ENCODE data around the gene GRAMD1B.
A peak's percentile ranks its signal among the peaks of the same experiment; 100 is the strongest.

Gene GRAMD1B

DNA sequence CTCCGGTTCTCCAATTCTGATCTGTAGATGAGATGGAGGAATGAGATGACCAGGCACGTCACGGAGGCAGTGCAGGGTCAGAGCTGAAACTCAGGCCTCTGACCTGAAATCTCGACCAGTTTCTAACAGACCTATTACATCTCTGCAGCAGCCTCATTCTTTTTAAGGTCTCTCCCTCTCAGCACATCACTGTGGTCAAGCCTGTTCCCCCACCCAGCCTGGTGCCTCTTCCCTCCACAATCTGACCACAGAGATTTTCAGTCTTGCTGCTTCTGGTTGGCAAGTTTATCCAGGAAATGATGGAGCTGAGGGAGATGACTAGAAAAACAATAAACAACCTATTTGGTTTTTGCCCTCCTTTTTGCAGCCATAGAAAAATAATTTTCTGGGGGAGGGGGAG lies 9.5 kb downstream of the GRAMD1B start:
- Histone ChIP-seq H3K79me2 (ENCODE audit: insufficient read depth, low read depth) (no peaks in the 10 kb centered on the region), H3K4me3 (IDR thresholded peaks at IDR 0.05; ENCODE audit: insufficient read depth, low read depth, low read length) (no peak overlapping the region), H3K4me1 (ENCODE audit: low read depth, poor library complexity, severe bottlenecking) (peaks cover 19% of the 10 kb centered on the region), H3K36me3 (ENCODE audit: insufficient read depth) (no peaks in the 10 kb centered on the region), H3K27me3 (ENCODE audit: insufficient read depth, low read depth) (no peaks in the 10 kb centered on the region), H3K4me2 (peak overlapping the region; percentile 36), H3K27ac (no peak overlapping the region), H2AFZ (ENCODE audit: low read depth) (no peak overlapping the region), H4K20me1 (ENCODE audit: insufficient read depth) (no peaks in the 10 kb centered on the region), H3K9ac (no peak overlapping the region)
- no peak for TF ChIP-seq CTCF (conservative IDR thresholded peaks at IDR 0.05; ENCODE audit: low read depth, low read length)

GRCh38 chr11:123441161-123441560 lies 11.1 kb downstream of the GRAMD1B start:
- H3K9ac ChIP-seq, result no peak overlapping the region
- peaks cover 19% of the 10 kb centered on the region for H3K4me1 ChIP-seq (ENCODE audit: low read depth, poor library complexity, severe bottlenecking)
- no peak overlapping the region for H3K27ac ChIP-seq
- TF ChIP-seq CTCF (conservative IDR thresholded peaks at IDR 0.05; ENCODE audit: low read depth, low read length), result no peak
- H2AFZ ChIP-seq (ENCODE audit: low read depth), result no peak overlapping the region
- no peak overlapping the region for H3K4me2 ChIP-seq
- no peak overlapping the region for H3K4me3 ChIP-seq (IDR thresholded peaks at IDR 0.05; ENCODE audit: insufficient read depth, low read depth, low read length)
- H3K36me3 ChIP-seq (ENCODE audit: insufficient read depth), result no peaks in the 10 kb centered on the region
- no peaks in the 10 kb centered on the region for H3K27me3 ChIP-seq (ENCODE audit: insufficient read depth, low read depth)
- no peaks in the 10 kb centered on the region for H3K79me2 ChIP-seq (ENCODE audit: insufficient read depth, low read depth)
- H4K20me1 ChIP-seq (ENCODE audit: insufficient read depth), result no peaks in the 10 kb centered on the region

- no peak overlapping the region for H3K27ac ChIP-seq
- no peak overlapping the region for H2AFZ ChIP-seq (ENCODE audit: low read depth)
- H3K36me3 ChIP-seq (ENCODE audit: insufficient read depth), result no peaks in the 10 kb centered on the region
- H3K79me2 ChIP-seq (ENCODE audit: insufficient read depth, low read depth), result no peaks in the 10 kb centered on the region
- no peak overlapping the region for H3K4me2 ChIP-seq
- peaks cover 10% of the 10 kb centered on the region for H3K4me1 ChIP-seq (ENCODE audit: low read depth, poor library complexity, severe bottlenecking)
- no peaks in the 10 kb centered on the region for H3K27me3 ChIP-seq (ENCODE audit: insufficient read depth, low read depth)
- no peak overlapping the region for H3K4me3 ChIP-seq (IDR thresholded peaks at IDR 0.05; ENCODE audit: insufficient read depth, low read depth, low read length)
- H4K20me1 ChIP-seq (ENCODE audit: insufficient read depth), result no peaks in the 10 kb centered on the region
- H3K9ac ChIP-seq, result no peak overlapping the region
- no peak for TF ChIP-seq CTCF (conservative IDR thresholded peaks at IDR 0.05; ENCODE audit: low read depth, low read length)
Measured at GRCh38 chr11:123443851-123444623, 14.0 kb downstream of the GRAMD1B start.

- Histone ChIP-seq H3K4me2 (no peak overlapping the region), H3K36me3 (ENCODE audit: insufficient read depth) (no peaks in the 10 kb centered on the region), H3K4me3 (IDR thresholded peaks at IDR 0.05; ENCODE audit: insufficient read depth, low read depth, low read length) (no peak overlapping the region), H4K20me1 (ENCODE audit: insufficient read depth) (no peaks in the 10 kb centered on the region), H3K9ac (no peak overlapping the region), H3K79me2 (ENCODE audit: insufficient read depth, low read depth) (no peaks in the 10 kb centered on the region), H3K27ac (no peak overlapping the region), H3K4me1 (ENCODE audit: low read depth, poor library complexity, severe bottlenecking) (peaks cover 41% of the 10 kb centered on the region), H2AFZ (ENCODE audit: low read depth) (no peak overlapping the region), H3K27me3 (ENCODE audit: insufficient read depth, low read depth) (no peaks in the 10 kb centered on the region)
- TF ChIP-seq CTCF (conservative IDR thresholded peaks at IDR 0.05; ENCODE audit: low read depth, low read length), result no peak
Measured at GRCh38 chr11:123448823-123449222, 18.8 kb downstream of the GRAMD1B start.

Data from KMS-11 (cell line).